GM23338 (cell line): ENCODE results near the gene ITGAV. TPM values are rescaled to one million over a fixed set of nuclear protein-coding genes. Genes with fewer than 3 reads are reported as not detected.

Experiments used
- ATAC-seq: fragments of 200-7000 bp; cut with Tn5 transposase; 3 replicates; pipeline ENCODE4 v1.9.1; 2020
- DNase-seq: peaks from one replicate; pipeline ENCODE4 v3.0.0-alpha.2; 2015; ENCODE audit warnings: low spot score
- H2AFZ ChIP-seq: fragments of 200-600 bp; sonication (generic); 2 replicates; pipeline ENCODE4 v1.8.0; 2016; ENCODE audit warnings: antibody characterized with exemption, mild to moderate bottlenecking, moderate library complexity
- H3F3A ChIP-seq: fragments of 200-600 bp; sonication (generic); replicated peaks from 2 replicates; pipeline ENCODE4 v1.8.0; 2017; ENCODE audit warnings: antibody characterized with exemption, mixed run types, low read depth
- H3K27ac ChIP-seq: fragments of 200-600 bp; sonication (generic); 2 replicates; pipeline ENCODE4 v1.6.1; 2016; ENCODE audit warnings: low read depth
- H3K27me3 ChIP-seq: fragments of 200-600 bp; sonication (generic); 2 replicates; pipeline ENCODE4 v1.8.0; 2016; ENCODE audit warnings: mild to moderate bottlenecking, mixed run types, moderate library complexity; ENCODE audit not compliant: insufficient read depth
- H3K36me3 ChIP-seq: fragments of 200-600 bp; sonication (generic); 2 replicates; pipeline ENCODE4 v1.8.0; 2016; ENCODE audit warnings: mild to moderate bottlenecking; ENCODE audit not compliant: insufficient read depth
- H3K4me1 ChIP-seq: fragments of 200-600 bp; sonication (generic); 2 replicates; pipeline ENCODE4 v1.8.0; 2016; ENCODE audit warnings: mild to moderate bottlenecking, moderate library complexity; ENCODE audit not compliant: insufficient read depth
- H3K4me2 ChIP-seq: fragments of 200-600 bp; sonication (generic); 2 replicates; pipeline ENCODE4 v1.7.1; 2017; ENCODE audit warnings: mixed run types
- H3K4me3 ChIP-seq: fragments of 200-600 bp; sonication (generic); 2 replicates; pipeline ENCODE4 v1.6.1; 2016; ENCODE audit warnings: mixed run types
- H3K79me2 ChIP-seq: fragments of 200-600 bp; sonication (generic); replicated peaks from 2 replicates; pipeline ENCODE4 v1.8.0; 2017; ENCODE audit warnings: mild to moderate bottlenecking; ENCODE audit not compliant: insufficient read depth
- H3K9me2 ChIP-seq: fragments of 200-600 bp; sonication (generic); 2 replicates; pipeline ENCODE4 v1.8.0; 2017; ENCODE audit not compliant: insufficient read depth
- H4K20me1 ChIP-seq: fragments of 200-600 bp; sonication (generic); replicated peaks from 2 replicates; pipeline ENCODE4 v1.8.0; 2017; ENCODE audit warnings: mild to moderate bottlenecking; ENCODE audit not compliant: insufficient read depth
- H3K27ac Mint-ChIP-seq: 2 replicates; pipeline ENCODE4 v1.8.0; 2020; ENCODE audit warnings: inconsistent platforms, mild to moderate bottlenecking, moderate library complexity, mixed read lengths
- H3K27me3 Mint-ChIP-seq: 3 replicates; pipeline ENCODE4 v1.8.0; 2022; ENCODE audit warnings: low read depth, mild to moderate bottlenecking, moderate library complexity, mixed read lengths, inconsistent platforms; ENCODE audit not compliant: insufficient read depth, poor library complexity
- H3K36me3 Mint-ChIP-seq: 3 replicates; pipeline ENCODE4 v1.8.0; 2021; ENCODE audit warnings: low read depth, mild to moderate bottlenecking, inconsistent platforms, moderate library complexity, mixed read lengths
- H3K4me1 Mint-ChIP-seq: 3 replicates; pipeline ENCODE4 v1.8.0; 2020; ENCODE audit warnings: mild to moderate bottlenecking, inconsistent platforms, mixed read lengths
- H3K4me3 Mint-ChIP-seq: 3 replicates; pipeline ENCODE4 v1.8.0; 2021; ENCODE audit warnings: moderate library complexity, mild to moderate bottlenecking, inconsistent platforms, mixed read lengths
- H3K9me3 Mint-ChIP-seq: 3 replicates; pipeline ENCODE4 v1.8.0; 2020; ENCODE audit warnings: moderate library complexity, mild to moderate bottlenecking, inconsistent platforms, mixed read lengths
- CTCF ChIP-seq, 2 experiments: fragments of 200-600 bp in 1 of 2; sonication (generic) in 1 of 2; conservative IDR thresholded peaks; 2 replicates each; pipeline versions ENCODE4 v1.5.1 to v1.6.1; 2016 to 2017; ENCODE audit warnings: antibody characterized with exemption in 2 of 2, low read depth in 2 of 2, mild to moderate bottlenecking in 2 of 2, moderate library complexity in 1 of 2
- EZH2 ChIP-seq: fragments of 200-600 bp; sonication (generic); IDR thresholded peaks from one replicate; pipeline ENCODE4 v1.8.0; 2017; ENCODE audit warnings: antibody characterized with exemption, mild to moderate bottlenecking, low read depth; ENCODE audit not compliant: unreplicated experiment
- JUNB ChIP-seq: IDR thresholded peaks from one replicate; pipeline ENCODE4 v1.6.1; 2016; ENCODE audit warnings: antibody characterized with exemption; ENCODE audit not compliant: unreplicated experiment
- NANOG ChIP-seq: IDR thresholded peaks from 2 replicates; pipeline ENCODE4 v1.6.1; 2016; ENCODE audit warnings: antibody characterized with exemption, borderline replicate concordance
- POLR2AphosphoS5 ChIP-seq: IDR thresholded peaks from 2 replicates; pipeline ENCODE4 v1.6.1; 2016; ENCODE audit warnings: antibody characterized with exemption, low read depth
- REST ChIP-seq: IDR thresholded peaks from one replicate; pipeline ENCODE4 v1.6.1; 2018; ENCODE audit warnings: antibody characterized with exemption; ENCODE audit not compliant: unreplicated experiment
- STAT1 ChIP-seq: IDR thresholded peaks from one replicate; pipeline ENCODE4 v1.6.1; 2016; ENCODE audit warnings: antibody characterized with exemption; ENCODE audit not compliant: unreplicated experiment
- polyA plus RNA-seq: library from polyadenylated mRNA; unstranded; fragments of >200 nt; fragmentation: Nextera tagmentation; extraction: Ambion mirVana; gene quantifications from 2 replicates; pipeline ENCODE4 v1.2.1, GENCODE V29; 2016
- total RNA-seq: library from RNA; depleted of rRNA; stranded (reverse); fragments of >200 nt; shearing (Covaris generic); gene quantifications from 2 replicates; pipeline ENCODE4 v1.2.3, GENCODE V29; 2014
- TF ChIP-seq, protein P1 (sequence below): fragments of 250-450 bp; sonication (Bioruptor Pico); IDR thresholded peaks from 2 replicates; pipeline ENCODE4 v1.5.0; 2020; ENCODE audit warnings: mild to moderate bottlenecking, moderate library complexity

Gene ITGAV
- total and polyA plus RNA-seq, 2 experiments from 2014 or later: 9.1 to 56.5 TPM

DNA sequence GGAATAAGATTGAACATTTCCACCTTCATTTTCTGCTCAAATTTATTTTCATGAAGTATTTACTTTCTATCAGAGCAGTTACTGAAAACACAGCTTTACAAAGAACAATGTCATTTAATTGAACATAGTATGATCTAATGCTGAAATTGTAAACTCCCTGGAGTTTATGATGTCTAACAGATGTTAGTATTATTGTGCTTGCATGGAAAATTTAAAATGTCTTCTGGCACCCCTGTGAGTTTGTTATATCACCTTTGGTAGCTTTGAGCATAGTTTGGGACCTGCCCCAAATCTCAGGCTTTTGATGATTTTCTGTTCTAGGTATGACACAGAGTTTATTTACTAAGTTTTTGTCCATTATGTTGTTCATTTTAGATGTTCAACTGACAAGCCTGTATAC is 132.1 kb downstream of the ITGAV start (continued):
- TF ChIP-seq, protein P1, sequence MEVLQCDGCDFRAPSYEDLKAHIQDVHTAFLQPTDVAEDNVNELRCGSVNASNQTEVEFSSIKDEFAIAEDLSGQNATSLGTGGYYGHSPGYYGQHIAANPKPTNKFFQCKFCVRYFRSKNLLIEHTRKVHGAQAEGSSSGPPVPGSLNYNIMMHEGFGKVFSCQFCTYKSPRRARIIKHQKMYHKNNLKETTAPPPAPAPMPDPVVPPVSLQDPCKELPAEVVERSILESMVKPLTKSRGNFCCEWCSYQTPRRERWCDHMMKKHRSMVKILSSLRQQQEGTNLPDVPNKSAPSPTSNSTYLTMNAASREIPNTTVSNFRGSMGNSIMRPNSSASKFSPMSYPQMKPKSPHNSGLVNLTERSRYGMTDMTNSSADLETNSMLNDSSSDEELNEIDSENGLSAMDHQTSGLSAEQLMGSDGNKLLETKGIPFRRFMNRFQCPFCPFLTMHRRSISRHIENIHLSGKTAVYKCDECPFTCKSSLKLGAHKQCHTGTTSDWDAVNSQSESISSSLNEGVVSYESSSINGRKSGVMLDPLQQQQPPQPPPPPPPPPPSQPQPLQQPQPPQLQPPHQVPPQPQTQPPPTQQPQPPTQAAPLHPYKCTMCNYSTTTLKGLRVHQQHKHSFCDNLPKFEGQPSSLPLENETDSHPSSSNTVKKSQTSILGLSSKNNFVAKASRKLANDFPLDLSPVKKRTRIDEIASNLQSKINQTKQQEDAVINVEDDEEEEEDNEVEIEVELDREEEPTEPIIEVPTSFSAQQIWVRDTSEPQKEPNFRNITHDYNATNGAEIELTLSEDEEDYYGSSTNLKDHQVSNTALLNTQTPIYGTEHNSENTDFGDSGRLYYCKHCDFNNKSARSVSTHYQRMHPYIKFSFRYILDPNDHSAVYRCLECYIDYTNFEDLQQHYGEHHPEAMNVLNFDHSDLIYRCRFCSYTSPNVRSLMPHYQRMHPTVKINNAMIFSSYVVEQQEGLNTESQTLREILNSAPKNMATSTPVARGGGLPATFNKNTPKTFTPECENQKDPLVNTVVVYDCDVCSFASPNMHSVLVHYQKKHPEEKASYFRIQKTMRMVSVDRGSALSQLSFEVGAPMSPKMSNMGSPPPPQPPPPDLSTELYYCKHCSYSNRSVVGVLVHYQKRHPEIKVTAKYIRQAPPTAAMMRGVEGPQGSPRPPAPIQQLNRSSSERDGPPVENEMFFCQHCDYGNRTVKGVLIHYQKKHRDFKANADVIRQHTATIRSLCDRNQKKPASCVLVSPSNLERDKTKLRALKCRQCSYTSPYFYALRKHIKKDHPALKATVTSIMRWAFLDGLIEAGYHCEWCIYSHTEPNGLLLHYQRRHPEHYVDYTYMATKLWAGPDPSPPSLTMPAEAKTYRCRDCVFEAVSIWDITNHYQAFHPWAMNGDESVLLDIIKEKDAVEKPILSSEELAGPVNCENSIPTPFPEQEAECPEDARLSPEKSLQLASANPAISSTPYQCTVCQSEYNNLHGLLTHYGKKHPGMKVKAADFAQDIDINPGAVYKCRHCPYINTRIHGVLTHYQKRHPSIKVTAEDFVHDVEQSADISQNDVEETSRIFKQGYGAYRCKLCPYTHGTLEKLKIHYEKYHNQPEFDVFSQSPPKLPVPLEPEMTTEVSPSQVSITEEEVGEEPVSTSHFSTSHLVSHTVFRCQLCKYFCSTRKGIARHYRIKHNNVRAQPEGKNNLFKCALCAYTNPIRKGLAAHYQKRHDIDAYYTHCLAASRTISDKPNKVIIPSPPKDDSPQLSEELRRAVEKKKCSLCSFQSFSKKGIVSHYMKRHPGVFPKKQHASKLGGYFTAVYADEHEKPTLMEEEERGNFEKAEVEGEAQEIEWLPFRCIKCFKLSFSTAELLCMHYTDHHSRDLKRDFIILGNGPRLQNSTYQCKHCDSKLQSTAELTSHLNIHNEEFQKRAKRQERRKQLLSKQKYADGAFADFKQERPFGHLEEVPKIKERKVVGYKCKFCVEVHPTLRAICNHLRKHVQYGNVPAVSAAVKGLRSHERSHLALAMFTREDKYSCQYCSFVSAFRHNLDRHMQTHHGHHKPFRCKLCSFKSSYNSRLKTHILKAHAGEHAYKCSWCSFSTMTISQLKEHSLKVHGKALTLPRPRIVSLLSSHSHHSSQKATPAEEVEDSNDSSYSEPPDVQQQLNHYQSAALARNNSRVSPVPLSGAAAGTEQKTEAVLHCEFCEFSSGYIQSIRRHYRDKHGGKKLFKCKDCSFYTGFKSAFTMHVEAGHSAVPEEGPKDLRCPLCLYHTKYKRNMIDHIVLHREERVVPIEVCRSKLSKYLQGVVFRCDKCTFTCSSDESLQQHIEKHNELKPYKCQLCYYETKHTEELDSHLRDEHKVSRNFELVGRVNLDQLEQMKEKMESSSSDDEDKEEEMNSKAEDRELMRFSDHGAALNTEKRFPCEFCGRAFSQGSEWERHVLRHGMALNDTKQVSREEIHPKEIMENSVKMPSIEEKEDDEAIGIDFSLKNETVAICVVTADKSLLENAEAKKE (CRISPR knock-in tag): no peak
- TF ChIP-seq REST: no peak

- no peak for TF ChIP-seq NANOG
- TF ChIP-seq POLR2AphosphoS5: no peak
- TF ChIP-seq JUNB: no peak
- TF ChIP-seq STAT1: no peak
- TF ChIP-seq EZH2: no peak
- TF ChIP-seq CTCF (conservative IDR thresholded peaks at IDR 0.05; ENCODE audit: low read depth in 2 of 2): no peak
- no peaks in the 10 kb centered on the region for H3K27me3 ChIP-seq
- H3K36me3 ChIP-seq: no peaks in the 10 kb centered on the region
- no peaks in the 10 kb centered on the region for H3K9me3 Mint-ChIP-seq
- H3F3A ChIP-seq: no peaks in the 10 kb centered on the region
- H4K20me1 ChIP-seq: no peaks in the 10 kb centered on the region
- H3K4me2 ChIP-seq: no peak overlapping the region
- H3K27ac ChIP-seq: no peak overlapping the region
- H3K4me1 Mint-ChIP-seq: peaks cover 10% of the 10 kb centered on the region
- H3K27me3 Mint-ChIP-seq: no peaks in the 10 kb centered on the region
- H3K4me3 Mint-ChIP-seq: no peak overlapping the region
- no peak overlapping the region for H3K27ac Mint-ChIP-seq
- no peak overlapping the region for H3K4me3 ChIP-seq
- no peak overlapping the region for H2AFZ ChIP-seq
- H3K9me2 ChIP-seq: no peaks in the 10 kb centered on the region
- H3K36me3 Mint-ChIP-seq: peaks cover 13% of the 10 kb centered on the region
- DNase-seq: no peak
- ATAC-seq: no peak
- peaks cover 11% of the 10 kb centered on the region for H3K4me1 ChIP-seq
- peaks cover 3% of the 10 kb centered on the region for H3K79me2 ChIP-seq
Observed at GRCh38 chr2:186724736-186725135, 134.9 kb downstream of the ITGAV start.
